NCI-H1092 (cell line): ENCODE measurements around the gene GPR137B.

Source experiments
- DNase-seq: peaks from one replicate; lab custom pipeline; 2025; lab: John Stamatoyannopoulos, UW

GPR137B gene

GRCh38 chr1:236114076-236114747 lies 28.1 kb upstream of the GPR137B start:
- DNase-seq = no peak

DNA sequence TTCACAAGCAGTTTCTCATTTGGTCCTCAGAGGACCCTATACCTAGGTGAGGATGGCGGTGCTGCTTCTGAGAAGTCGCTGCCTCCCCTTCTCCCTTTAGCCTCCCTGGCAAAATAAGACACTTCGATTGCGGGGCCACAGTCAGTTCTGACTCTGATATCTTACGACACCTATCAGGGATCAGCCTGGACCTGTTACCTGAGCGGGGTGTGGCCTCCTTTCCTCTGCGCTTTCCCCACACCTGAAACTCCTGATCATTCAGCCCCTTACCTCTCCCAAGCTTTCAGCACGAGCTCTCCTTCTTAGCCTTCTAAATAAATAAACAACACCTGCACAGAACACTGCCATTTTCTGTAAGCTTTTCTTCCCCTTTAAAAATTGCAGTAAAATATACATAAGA lies 24.6 kb upstream of the GPR137B start:
- DNase-seq = no peak

DNA sequence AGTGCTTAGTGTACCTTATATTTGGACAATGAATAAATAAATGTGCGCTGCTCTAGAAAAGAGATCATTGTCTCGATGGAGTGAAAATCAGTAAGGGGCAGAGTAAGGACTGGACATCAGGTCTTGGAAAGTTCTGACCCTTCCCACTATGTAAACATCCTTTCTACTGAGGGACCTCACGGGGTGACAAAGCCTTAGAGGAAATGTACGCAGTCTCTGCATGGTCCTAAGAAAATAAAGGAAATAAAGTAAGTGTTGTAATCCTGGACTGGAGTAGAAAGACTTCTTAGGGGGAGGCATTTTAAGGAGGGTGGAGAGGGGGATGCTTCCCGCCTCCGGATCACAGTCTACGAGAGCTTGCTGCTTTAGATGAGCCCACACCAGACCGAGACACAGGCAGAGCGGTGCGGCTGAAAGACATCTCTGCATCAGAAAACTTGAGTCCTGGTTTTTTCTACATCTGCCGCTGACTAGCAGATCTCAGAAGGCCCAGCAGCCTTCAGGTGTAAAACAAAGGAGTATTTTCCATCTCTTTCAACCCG lies 22.3 kb upstream of the GPR137B start:
- DNase-seq = no peak

DNA sequence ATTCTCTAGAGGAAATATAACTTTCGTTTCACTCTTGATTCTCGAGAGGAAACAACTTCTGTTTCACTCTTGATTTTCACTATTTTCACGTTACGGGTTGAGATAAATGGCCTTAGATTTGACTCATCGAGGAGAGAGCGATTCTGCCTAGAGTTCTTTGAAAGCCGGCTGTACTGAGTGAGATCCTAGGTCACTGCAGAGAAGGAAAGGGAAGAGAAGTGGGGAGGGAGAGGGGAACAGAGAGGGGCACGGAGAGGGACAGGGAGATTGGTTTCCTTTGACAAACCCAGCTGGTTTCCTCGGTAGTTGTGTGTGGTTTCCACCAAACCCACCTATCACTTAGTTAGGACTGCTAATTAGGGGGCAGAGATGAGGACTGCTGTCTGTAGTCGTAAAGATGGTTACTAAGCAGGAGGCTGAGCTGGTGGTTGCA lies 21.6 kb upstream of the GPR137B start:
- no peak for DNase-seq

DNA sequence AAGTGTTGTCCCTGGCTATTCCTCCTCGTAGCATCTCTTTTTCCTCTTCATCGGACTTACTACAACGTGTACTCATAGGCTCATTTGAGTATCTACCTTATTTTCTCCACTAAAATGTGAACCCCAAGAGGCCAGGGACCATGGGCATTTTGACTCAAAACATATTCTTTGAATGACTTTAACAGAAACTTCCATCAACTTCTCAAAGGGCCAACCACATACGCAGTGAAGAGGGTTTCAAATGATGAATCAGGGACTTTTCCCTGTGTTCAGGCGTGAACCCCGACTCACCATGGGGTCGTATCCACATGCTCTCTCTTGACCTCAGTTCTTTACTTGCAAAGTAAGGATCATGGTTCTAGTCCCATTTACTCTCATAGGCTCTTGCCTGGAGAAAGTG lies 20.2 kb upstream of the GPR137B start:
- DNase-seq = no peak

DNA sequence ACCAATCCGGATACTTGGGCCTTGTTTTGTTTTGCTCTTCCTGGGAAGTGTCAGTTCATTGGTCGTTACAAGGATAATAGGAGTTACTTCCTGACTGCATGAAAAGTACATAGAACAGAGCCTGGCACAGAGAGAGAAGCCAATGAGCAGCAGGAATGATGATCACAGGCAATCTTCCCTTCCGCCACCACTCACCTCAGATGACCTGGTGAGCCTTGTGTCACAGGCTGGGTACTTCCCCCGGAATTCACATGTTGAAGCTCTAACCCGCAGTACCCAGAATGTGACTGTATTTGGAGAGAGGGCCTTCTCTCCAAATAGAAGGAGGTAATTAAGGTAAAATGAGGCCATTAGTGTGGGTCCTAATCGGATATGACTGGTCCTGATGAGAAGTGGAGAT lies 18.8 kb upstream of the GPR137B start:
- no peak for DNase-seq

DNA sequence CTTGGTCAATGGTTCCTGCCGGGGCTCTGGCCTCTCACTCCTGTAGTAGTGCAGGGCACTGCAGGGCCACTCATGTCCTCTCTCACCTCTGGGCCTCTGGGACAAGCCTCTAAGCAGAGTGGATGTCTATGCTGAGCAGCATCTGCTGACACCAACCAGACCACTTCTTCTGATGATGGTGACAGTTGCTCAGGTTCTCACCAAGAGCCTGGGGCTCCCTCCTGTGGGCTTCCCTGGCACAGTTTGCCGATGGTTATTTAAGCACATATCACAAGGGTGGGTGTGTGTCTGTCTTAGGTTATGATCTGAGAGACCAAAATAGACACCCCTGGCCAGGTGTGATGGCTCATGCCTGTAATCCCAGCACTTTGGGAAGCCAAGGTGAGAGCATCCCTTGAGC lies 17.4 kb upstream of the GPR137B start:
- DNase-seq = no peak

- DNase-seq = no peak
Observed at GRCh38 chr1:236127045-236127444, 15.3 kb upstream of the GPR137B start.

- no peak for DNase-seq
Observed at GRCh38 chr1:236128646-236129178, 13.6 kb upstream of the GPR137B start.

DNA sequence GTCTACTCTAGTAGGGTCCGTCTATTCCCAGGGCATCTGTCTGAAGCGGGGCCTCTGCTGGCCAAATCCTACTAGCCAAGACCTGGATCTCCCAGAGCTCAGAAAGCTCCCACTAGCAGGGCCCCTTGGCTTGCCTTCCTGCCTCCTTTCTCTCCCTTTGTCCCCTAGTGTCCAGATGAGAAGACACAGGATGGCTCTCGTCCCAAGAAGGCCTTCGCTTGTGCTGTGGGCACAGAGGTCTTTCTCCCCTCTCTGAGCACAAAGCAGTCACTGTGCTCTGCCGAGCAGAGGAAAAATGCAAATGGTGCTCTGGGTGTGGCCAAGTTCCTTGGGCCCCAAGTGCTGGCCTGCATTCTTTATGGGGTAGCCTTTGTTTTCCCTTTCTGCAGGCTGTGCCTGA lies 13.0 kb upstream of the GPR137B start:
- DNase-seq = no peak

DNA sequence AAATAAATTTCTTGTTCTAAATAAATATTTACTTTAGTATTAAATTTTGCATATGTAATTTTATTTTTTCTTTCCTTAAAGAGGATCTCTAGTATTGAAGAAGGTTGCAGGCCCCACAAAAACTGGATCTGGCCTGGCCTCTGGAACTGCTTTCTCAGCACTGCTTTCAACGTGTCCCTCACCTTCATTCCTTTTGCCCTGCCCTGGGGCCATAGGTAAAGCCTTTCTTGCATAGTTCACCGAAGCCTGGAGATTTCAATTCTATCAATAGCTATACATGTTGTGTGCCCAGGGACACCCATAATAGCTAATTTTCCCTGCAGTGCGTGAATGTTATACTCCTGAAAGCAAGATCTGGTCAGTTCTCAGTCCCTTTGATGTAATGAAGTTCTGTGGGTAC lies 12.0 kb upstream of the GPR137B start:
- no peak for DNase-seq

GRCh38 chr1:236131916-236132315 lies 10.4 kb upstream of the GPR137B start:
- DNase-seq = no peak

DNA sequence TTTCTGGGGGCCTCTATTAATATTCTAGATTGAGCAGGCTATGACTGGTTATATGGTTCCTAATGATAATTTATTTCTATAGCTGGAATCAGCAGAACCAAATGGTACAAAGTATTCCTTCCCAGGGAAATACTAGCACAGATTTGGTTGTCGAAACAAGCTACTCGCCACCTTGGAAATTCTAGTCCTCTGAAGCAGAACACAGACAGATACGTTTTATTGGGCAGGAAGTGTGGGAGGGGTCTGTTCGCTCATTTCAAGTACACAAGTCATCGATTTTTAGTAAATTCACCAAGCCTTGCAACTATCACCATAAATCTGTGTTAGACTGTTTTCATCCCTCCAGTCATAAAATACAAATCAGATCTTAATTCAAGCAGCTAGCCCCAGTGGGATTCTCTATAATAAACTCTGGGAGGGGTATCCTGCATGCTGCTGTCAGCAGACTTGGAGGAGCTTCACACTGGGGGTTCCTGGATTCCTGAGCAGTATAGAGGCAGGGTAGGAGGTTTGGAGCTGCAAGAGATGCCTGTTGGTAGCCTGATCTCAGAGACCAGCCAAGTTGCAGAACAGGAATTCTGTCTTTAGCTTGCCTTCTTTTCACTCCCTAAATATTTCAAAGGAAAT lies 9.8 kb upstream of the GPR137B start:
- DNase-seq = no peak

GRCh38 chr1:236133339-236133738 lies 9.0 kb upstream of the GPR137B start:
- no peak for DNase-seq

GRCh38 chr1:236133802-236134201 lies 8.5 kb upstream of the GPR137B start:
- no peak for DNase-seq

GRCh38 chr1:236137285-236137852 lies 5.0 kb upstream of the GPR137B start:
- DNase-seq = no peak

GRCh38 chr1:236139495-236139894 lies 2.8 kb upstream of the GPR137B start:
- DNase-seq = no peak

- DNase-seq = no peak
Observed at GRCh38 chr1:236140705-236141446, 1.5 kb upstream of the GPR137B start.

GRCh38 chr1:236141447-236142252 lies 689 bp upstream of the GPR137B start:
- DNase-seq = no peak

DNA sequence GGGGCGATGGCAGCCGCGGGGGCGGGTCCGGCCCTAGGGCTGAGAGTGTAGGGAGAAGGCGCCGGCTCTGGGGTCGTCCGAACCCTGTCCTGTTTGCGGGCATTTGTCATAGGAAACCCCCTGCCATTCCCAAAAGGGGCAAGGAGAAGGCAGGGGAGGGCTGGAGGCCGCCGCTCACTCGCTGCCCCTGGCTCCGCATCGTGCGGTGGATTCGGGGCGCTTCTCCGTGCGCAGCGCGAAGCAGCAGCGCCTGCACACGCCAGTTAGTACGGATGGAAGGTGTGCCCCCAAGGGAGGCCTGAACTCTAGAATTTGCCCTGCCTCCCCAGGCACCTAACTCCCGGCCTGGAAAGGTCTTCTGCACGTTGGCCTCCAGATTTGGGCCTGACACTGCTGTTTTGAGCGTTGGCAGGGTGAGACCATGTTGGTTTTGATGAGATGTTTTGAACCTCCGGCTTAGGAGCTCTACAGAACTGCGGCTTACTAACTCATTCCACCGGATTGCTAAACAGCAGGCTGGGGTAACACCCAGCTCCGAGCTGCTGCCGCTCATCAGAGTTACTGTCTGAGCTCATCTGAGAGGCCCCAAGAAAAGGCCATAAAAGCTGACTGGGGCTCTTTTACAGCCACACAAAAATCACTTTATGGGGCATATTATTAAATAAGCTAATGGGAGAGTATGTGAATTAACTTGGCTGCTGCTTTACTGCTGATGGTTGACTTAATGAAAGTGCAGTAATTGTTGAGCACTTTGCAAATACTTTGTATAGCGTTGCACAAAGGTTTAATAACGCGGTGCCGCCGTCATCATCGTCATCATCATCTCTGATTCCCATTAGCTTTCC lies 987 bp downstream of the GPR137B start:
- no peak for DNase-seq

DNA sequence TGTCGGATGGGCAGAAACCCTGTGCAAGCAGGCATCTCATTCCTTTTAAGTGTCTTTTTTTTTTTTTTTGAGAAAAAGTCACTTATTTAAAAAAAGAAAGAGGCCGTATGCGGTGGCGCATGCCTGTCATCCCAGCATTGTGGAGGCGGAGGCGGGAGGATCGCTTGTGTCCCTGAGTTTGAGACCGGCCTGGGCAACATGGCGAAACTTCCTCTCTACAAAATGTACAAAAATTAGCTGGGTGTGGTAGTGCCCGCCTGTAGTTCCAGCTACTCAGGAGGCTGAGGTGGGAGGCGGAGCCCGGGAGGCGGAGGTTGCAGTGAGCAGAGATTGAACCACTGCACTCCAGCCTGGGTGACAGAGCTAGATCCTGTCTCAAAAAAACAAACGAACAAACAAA lies 1.7 kb downstream of the GPR137B start:
- DNase-seq = no peak
